ENCODE measurements around the gene CYBRD1.
A peak's percentile ranks its signal among the peaks of the same experiment; 100 is the strongest.

CYBRD1 gene

GRCh38 chr2:171505374-171505773 is 16.9 kb upstream of the CYBRD1 start:
- Histone ChIP-seq H4K20me1 (ENCODE audit: insufficient read depth, low read length) (no peaks in the 10 kb centered on the region), H3K27me3 (ENCODE audit: insufficient read depth, low read length, poor library complexity) (no peaks in the 10 kb centered on the region), H3K79me2 (ENCODE audit: insufficient read depth, low read length) (no peaks in the 10 kb centered on the region), H3K36me3 (ENCODE audit: insufficient read depth, low read length) (no peaks in the 10 kb centered on the region), H3K4me2 (ENCODE audit: insufficient read depth, low read length) (no peak overlapping the region), H3K4me3 (ENCODE audit: low read depth in 1 of 2, low read length in 2 of 2) (no peak overlapping the region), H2AFZ (ENCODE audit: low read depth, low read length) (no peak overlapping the region), H3K27ac (ENCODE audit: low read length) (no peak overlapping the region), H3K4me1 (ENCODE audit: insufficient read depth, low read length) (no peaks in the 10 kb centered on the region), H3K9me3 (ENCODE audit: insufficient read depth, low read length, severe bottlenecking) (no peaks in the 10 kb centered on the region), H3K9ac (ENCODE audit: low read depth, low read length) (no peak overlapping the region)
- TF ChIP-seq EZH2 (IDR thresholded peaks at IDR 0.05; ENCODE audit: borderline replicate concordance, low read depth, low read length, severe bottlenecking) (no peak), CTCF (IDR thresholded peaks at IDR 0.05; ENCODE audit: borderline replicate concordance, extremely low read depth, low read length, poor library complexity, severe bottlenecking) (no peak)
- no peak for ATAC-seq (ENCODE audit: insufficient read depth, low read depth)
- DNase-seq: no peak

- H2AFZ ChIP-seq (ENCODE audit: low read depth, low read length): no peak overlapping the region
- 0 out of 3 replicates have a peak, but pooled peaks have one; percentile 14 for ATAC-seq (ENCODE audit: insufficient read depth, low read depth)
Observed at GRCh38 chr2:171509945-171510731, 12.1 kb upstream of the CYBRD1 start.

GRCh38 chr2:171512014-171512413 is 10.3 kb upstream of the CYBRD1 start:
- TF ChIP-seq CTCF (IDR thresholded peaks at IDR 0.05; ENCODE audit: borderline replicate concordance, extremely low read depth, low read length, poor library complexity, severe bottlenecking): no peak
- no peak for TF ChIP-seq EZH2 (IDR thresholded peaks at IDR 0.05; ENCODE audit: borderline replicate concordance, low read depth, low read length, severe bottlenecking)
- Histone ChIP-seq H3K79me2 (ENCODE audit: insufficient read depth, low read length) (no peaks in the 10 kb centered on the region), H4K20me1 (ENCODE audit: insufficient read depth, low read length) (no peaks in the 10 kb centered on the region), H2AFZ (ENCODE audit: low read depth, low read length) (no peak overlapping the region), H3K27me3 (ENCODE audit: insufficient read depth, low read length, poor library complexity) (no peaks in the 10 kb centered on the region), H3K9ac (ENCODE audit: low read depth, low read length) (no peak overlapping the region), H3K4me1 (ENCODE audit: insufficient read depth, low read length) (no peaks in the 10 kb centered on the region), H3K36me3 (ENCODE audit: insufficient read depth, low read length) (no peaks in the 10 kb centered on the region), H3K4me2 (ENCODE audit: insufficient read depth, low read length) (no peak overlapping the region), H3K27ac (ENCODE audit: low read length) (no peak overlapping the region), H3K9me3 (ENCODE audit: insufficient read depth, low read length, severe bottlenecking) (no peaks in the 10 kb centered on the region), H3K4me3 (ENCODE audit: low read depth in 1 of 2, low read length in 2 of 2) (no peak overlapping the region)
- ATAC-seq (ENCODE audit: insufficient read depth, low read depth) (no peak), DNase-seq (no peak)

More at GRCh38 chr2:171509945-171510731, 12.1 kb upstream of the CYBRD1 start:
- no peak for DNase-seq
- H3K79me2 ChIP-seq (ENCODE audit: insufficient read depth, low read length): no peaks in the 10 kb centered on the region
- no peak overlapping the region for H3K4me3 ChIP-seq (ENCODE audit: low read depth in 1 of 2, low read length in 2 of 2)
- H3K27me3 ChIP-seq (ENCODE audit: insufficient read depth, low read length, poor library complexity): no peaks in the 10 kb centered on the region
- H3K9me3 ChIP-seq (ENCODE audit: insufficient read depth, low read length, severe bottlenecking): no peaks in the 10 kb centered on the region
- H3K4me1 ChIP-seq (ENCODE audit: insufficient read depth, low read length): no peaks in the 10 kb centered on the region
- H3K4me2 ChIP-seq (ENCODE audit: insufficient read depth, low read length): no peak overlapping the region; the same call in 1 of the 2 replicates
- H3K36me3 ChIP-seq (ENCODE audit: insufficient read depth, low read length): no peaks in the 10 kb centered on the region
- H3K27ac ChIP-seq (ENCODE audit: low read length): no peak overlapping the region
- H3K9ac ChIP-seq (ENCODE audit: low read depth, low read length): no peak overlapping the region
- no peaks in the 10 kb centered on the region for H4K20me1 ChIP-seq (ENCODE audit: insufficient read depth, low read length)
- no peak for TF ChIP-seq EZH2 (IDR thresholded peaks at IDR 0.05; ENCODE audit: borderline replicate concordance, low read depth, low read length, severe bottlenecking)
- TF ChIP-seq CTCF (IDR thresholded peaks at IDR 0.05; ENCODE audit: borderline replicate concordance, extremely low read depth, low read length, poor library complexity, severe bottlenecking): no peak
